Ovary (tissue), 3 donors: Measurements from ENCODE around the gene RHBDF1.

Source experiments
- CTCF ChIP-seq, 3 donors: fragments of 450-650 bp in 2 of 3; fragments of 200-600 bp in 1 of 3; IDR thresholded peaks; one replicate each; pipeline versions ENCODE4 v1.5.1 to v1.8.0; 2016 to 2022; ENCODE audit warnings: antibody characterized with exemption in 3 of 3, mild to moderate bottlenecking in 1 of 3
- POLR2A ChIP-seq: fragments of 450-650 bp; IDR thresholded peaks from one replicate; pipeline ENCODE4 v1.6.1; 2017; ENCODE audit warnings: antibody characterized with exemption, mild to moderate bottlenecking, moderate library complexity
- donor health status: DM: no; HTN: no; CAD: no.

- TF ChIP-seq POLR2A = no peak
- TF ChIP-seq CTCF (IDR thresholded peaks at IDR 0.05) = no peak
Observed at GRCh38 chr16:62968-63391, 9.5 kb downstream of the RHBDF1 start.
